Femur (tissue), 1 donor: Measurements from ENCODE around the gene PRKD1.

Source experiments
- DNase-seq: peaks from one replicate; pipeline ENCODE4 v3.0.0-alpha.2; 2017

Gene PRKD1

GRCh38 chr14:29927376-29928116 lies at the start of gene PRKD1:
TSS of gene PRKD1 (minus strand) at chr14:29927847.
- peak; percentile 83 for DNase-seq

GRCh38 chr14:29971101-29971500 lies 43.5 kb upstream of the PRKD1 start:
- DNase-seq: no peak

GRCh38 chr14:29955087-29955486 lies 27.4 kb upstream of the PRKD1 start:
- no peak for DNase-seq

GRCh38 chr14:29953501-29953900 lies 25.9 kb upstream of the PRKD1 start:
- no peak for DNase-seq

- DNase-seq: no peak
Observed at GRCh38 chr14:29944091-29944490, 16.4 kb upstream of the PRKD1 start.

- DNase-seq: no peak
Observed at GRCh38 chr14:29941401-29941800, 13.8 kb upstream of the PRKD1 start.

- DNase-seq: no peak
Observed at GRCh38 chr14:29940482-29940881, 12.8 kb upstream of the PRKD1 start.

- no peak for DNase-seq
Observed at GRCh38 chr14:29937116-29937515, 9.5 kb upstream of the PRKD1 start.

- DNase-seq: no peak
Observed at GRCh38 chr14:29930283-29930682, 2.6 kb upstream of the PRKD1 start.

GRCh38 chr14:29928117-29928640 lies 532 bp upstream of the PRKD1 start:
- no peak for DNase-seq

- DNase-seq: peak; percentile 62
Observed at GRCh38 chr14:29926701-29927375, 809 bp downstream of the PRKD1 start.

GRCh38 chr14:29926228-29926627 lies 1.4 kb downstream of the PRKD1 start:
- no peak for DNase-seq

GRCh38 chr14:29925736-29926135 lies 1.9 kb downstream of the PRKD1 start:
- DNase-seq: no peak

- DNase-seq: no peak
Observed at GRCh38 chr14:29925101-29925722, 2.4 kb downstream of the PRKD1 start.

GRCh38 chr14:29919845-29920244 lies 7.8 kb downstream of the PRKD1 start:
- no peak for DNase-seq

GRCh38 chr14:29918981-29919380 lies 8.7 kb downstream of the PRKD1 start:
- DNase-seq: no peak

GRCh38 chr14:29913566-29913965 lies 14.1 kb downstream of the PRKD1 start:
- no peak for DNase-seq

GRCh38 chr14:29911810-29912209 lies 15.8 kb downstream of the PRKD1 start:
- DNase-seq: no peak

- DNase-seq: no peak
Observed at GRCh38 chr14:29908652-29909577, 18.7 kb downstream of the PRKD1 start.

- no peak for DNase-seq
Observed at GRCh38 chr14:29906256-29906870, 21.3 kb downstream of the PRKD1 start.

- DNase-seq: no peak
Observed at GRCh38 chr14:29905543-29905942, 22.1 kb downstream of the PRKD1 start.
